Measurements from ENCODE around the gene UTP14C. TPM values are rescaled to one million over a fixed set of nuclear protein-coding genes. Genes with fewer than 3 reads are reported as not detected.

The UTP14C gene
- total RNA-seq, 1 donor from 2014 or later: 19.6 TPM

DNA sequence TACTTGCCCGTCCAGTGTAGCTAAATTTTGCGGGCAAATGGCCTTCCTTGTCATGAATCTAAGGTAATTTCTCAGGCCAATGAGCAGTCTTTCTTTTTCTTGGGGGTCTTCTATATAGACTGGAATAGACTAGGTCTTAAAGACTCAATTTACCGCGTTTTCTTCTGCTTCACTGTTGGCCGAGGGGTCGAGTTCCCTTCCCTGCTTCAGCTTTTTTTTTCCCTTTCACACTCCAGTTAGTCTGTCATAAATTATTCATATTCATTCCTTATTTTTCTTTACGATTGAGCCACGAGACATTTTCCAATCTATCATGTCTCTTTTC lies 12.0 kb upstream of the UTP14C start:
- TF ChIP-seq, protein P1, sequence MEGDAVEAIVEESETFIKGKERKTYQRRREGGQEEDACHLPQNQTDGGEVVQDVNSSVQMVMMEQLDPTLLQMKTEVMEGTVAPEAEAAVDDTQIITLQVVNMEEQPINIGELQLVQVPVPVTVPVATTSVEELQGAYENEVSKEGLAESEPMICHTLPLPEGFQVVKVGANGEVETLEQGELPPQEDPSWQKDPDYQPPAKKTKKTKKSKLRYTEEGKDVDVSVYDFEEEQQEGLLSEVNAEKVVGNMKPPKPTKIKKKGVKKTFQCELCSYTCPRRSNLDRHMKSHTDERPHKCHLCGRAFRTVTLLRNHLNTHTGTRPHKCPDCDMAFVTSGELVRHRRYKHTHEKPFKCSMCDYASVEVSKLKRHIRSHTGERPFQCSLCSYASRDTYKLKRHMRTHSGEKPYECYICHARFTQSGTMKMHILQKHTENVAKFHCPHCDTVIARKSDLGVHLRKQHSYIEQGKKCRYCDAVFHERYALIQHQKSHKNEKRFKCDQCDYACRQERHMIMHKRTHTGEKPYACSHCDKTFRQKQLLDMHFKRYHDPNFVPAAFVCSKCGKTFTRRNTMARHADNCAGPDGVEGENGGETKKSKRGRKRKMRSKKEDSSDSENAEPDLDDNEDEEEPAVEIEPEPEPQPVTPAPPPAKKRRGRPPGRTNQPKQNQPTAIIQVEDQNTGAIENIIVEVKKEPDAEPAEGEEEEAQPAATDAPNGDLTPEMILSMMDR (IDR thresholded peaks at IDR 0.05; ENCODE audit: insufficient read depth, low read length, poor library complexity, severe bottlenecking): no peak

DNA sequence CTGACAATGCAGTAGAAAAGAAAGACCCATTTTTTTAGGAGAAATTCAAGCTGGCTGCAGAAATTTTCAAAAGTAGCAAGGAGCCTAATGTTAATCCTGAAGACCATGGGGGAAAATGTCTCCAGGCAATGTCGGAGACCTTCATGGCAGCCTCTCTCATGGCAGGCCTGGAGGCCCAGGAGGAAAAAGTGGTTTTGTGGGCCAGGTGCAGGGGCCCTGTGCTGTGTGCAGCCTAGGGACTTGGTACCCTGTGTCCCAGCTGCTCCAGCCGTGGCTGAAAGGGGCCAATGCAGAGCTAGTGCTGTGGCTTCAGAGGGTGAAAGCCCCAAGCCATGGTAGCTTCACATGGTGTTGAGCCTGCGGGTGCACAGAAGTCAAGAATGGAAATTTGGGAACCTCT lies 8.2 kb upstream of the UTP14C start:
- H3K4me3 ChIP-seq (ENCODE audit: low read depth, low read length): no peak overlapping the region
- no peak for DNase-seq (ENCODE audit: low read depth)
- no peaks in the 10 kb centered on the region for H3K27me3 ChIP-seq (ENCODE audit: control insufficient read depth, insufficient read depth, low read length)
- H3K36me3 ChIP-seq (ENCODE audit: control insufficient read depth, insufficient read depth, low read length): no peaks in the 10 kb centered on the region
- TF ChIP-seq, protein P1 (IDR thresholded peaks at IDR 0.05; ENCODE audit: insufficient read depth, low read length, poor library complexity, severe bottlenecking): no peak

More for the DNA sequence above, 12.0 kb upstream of the UTP14C start:
- Histone ChIP-seq H3K27me3 (ENCODE audit: control insufficient read depth, insufficient read depth, low read length) (no peaks in the 10 kb centered on the region), H3K4me3 (ENCODE audit: low read depth, low read length) (peak overlapping the region; percentile 73), H3K36me3 (ENCODE audit: control insufficient read depth, insufficient read depth, low read length) (no peaks in the 10 kb centered on the region)
- no peak for DNase-seq (ENCODE audit: low read depth)

DNA sequence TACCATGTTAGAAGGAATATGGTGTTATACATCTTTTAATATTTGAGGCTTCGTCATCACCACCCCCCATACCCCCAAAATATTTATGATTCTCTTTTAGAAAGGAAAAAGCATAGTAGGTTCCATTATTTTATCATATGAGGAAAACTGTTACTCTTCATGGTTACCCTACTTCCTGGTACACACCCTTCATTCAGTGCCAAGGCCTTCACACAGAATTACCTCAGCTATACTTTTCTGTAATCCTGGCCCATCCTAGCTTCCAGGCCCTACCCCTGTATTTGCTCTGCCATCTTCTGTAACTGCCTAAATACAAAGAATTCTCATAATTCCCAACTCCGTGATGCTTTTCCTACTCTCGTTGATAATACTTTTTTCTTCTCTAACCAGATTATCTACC lies 4.3 kb upstream of the UTP14C start:
- Histone ChIP-seq H3K4me3 (ENCODE audit: low read depth, low read length) (no peak overlapping the region), H3K36me3 (ENCODE audit: control insufficient read depth, insufficient read depth, low read length) (no peaks in the 10 kb centered on the region), H3K27me3 (ENCODE audit: control insufficient read depth, insufficient read depth, low read length) (no peaks in the 10 kb centered on the region)
- TF ChIP-seq, protein P1 (IDR thresholded peaks at IDR 0.05; ENCODE audit: insufficient read depth, low read length, poor library complexity, severe bottlenecking): no peak
- DNase-seq (ENCODE audit: low read depth): no peak

DNA sequence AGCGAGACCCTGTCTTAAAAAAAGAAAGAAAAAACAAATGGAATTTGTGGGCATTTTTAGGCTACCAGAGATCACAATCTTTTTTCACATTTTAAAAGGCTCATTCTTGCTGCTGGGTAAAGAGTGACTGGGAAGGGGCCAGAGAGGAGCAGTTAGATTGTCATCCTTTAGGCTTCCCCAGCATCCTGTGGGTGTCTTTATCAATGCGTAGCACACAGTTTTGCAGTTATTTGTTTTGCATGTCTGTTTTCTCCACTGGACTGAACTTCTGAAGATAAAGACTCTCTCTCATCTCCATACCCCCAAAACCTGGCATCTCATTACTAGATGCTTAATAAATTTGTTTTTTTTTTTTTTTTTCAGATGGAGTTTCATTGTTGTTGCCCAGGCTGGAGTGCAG lies 2.1 kb upstream of the UTP14C start:
- H3K36me3 ChIP-seq (ENCODE audit: control insufficient read depth, insufficient read depth, low read length): no peaks in the 10 kb centered on the region
- no peaks in the 10 kb centered on the region for H3K27me3 ChIP-seq (ENCODE audit: control insufficient read depth, insufficient read depth, low read length)
- TF ChIP-seq, protein P1 (IDR thresholded peaks at IDR 0.05; ENCODE audit: insufficient read depth, low read length, poor library complexity, severe bottlenecking): no peak

DNA sequence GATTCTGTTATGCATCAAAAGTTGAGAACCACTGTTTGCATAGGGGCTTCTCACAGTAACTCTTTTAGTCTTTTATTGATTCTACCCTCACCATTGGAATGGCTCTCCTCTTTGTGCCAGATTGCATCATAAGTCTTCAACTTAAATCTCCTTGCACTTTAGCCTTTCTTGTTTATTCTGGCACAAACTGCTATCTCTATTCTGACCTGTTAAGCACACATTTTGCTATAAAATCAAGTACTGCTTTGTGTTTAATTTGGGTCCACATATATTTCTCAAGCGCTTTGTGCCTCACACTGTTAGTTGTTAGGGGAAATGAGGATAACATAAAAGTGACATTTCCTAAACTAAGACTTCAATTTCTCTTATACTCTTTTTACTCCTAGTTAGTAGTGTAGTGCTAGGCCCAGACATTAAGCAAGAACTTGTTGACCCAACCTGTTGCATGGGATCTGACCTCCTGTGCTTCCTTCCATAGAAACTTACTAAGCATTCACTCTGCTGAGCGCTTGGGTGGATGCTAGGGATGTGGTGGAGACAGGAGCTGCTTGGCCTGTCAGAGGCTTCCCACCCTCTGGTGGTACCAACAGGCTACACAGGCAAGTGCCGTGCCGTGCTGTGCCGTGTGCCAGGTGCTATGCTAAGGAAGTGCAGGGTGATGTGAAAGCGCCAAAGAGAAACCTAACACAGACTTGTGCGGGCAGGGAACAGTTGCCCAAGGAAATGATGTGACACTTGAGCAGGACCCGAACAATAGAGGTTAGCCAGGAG lies 1.2 kb downstream of the UTP14C start:
- TF ChIP-seq, protein P1 (IDR thresholded peaks at IDR 0.05; ENCODE audit: insufficient read depth, low read length, poor library complexity, severe bottlenecking): no peak
- no peak for DNase-seq (ENCODE audit: low read depth)
- H3K36me3 ChIP-seq (ENCODE audit: control insufficient read depth, insufficient read depth, low read length): no peaks in the 10 kb centered on the region
- no peak overlapping the region for H3K4me3 ChIP-seq (ENCODE audit: low read depth, low read length)
- H3K27me3 ChIP-seq (ENCODE audit: control insufficient read depth, insufficient read depth, low read length): no peaks in the 10 kb centered on the region

More for the DNA sequence above, 2.1 kb upstream of the UTP14C start:
- DNase-seq (ENCODE audit: low read depth): no peak
- H3K4me3 ChIP-seq (ENCODE audit: low read depth, low read length): no peak overlapping the region

DNA sequence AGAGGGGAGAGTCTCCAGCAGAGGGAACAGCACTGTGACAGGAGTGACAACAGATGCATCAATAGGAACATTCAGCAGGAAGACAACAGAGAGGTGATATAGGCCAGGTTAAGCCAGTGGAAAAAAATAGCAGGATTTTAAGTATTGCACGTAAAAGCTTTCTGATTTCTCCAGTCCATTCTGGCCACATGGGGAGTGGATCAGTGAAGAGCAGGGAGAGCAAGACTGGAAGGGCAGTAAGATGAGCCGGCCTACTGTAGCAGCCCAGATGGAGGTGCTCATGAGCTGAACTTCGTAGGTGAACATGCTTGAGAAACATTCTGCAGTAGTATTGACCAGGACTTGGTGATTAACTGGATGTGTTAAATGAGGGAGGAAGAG lies 1.7 kb downstream of the UTP14C start:
- no peaks in the 10 kb centered on the region for H3K36me3 ChIP-seq (ENCODE audit: control insufficient read depth, insufficient read depth, low read length)
- no peak for DNase-seq (ENCODE audit: low read depth)
- no peak overlapping the region for H3K4me3 ChIP-seq (ENCODE audit: low read depth, low read length)
- no peaks in the 10 kb centered on the region for H3K27me3 ChIP-seq (ENCODE audit: control insufficient read depth, insufficient read depth, low read length)
- TF ChIP-seq, protein P1 (IDR thresholded peaks at IDR 0.05; ENCODE audit: insufficient read depth, low read length, poor library complexity, severe bottlenecking): no peak

Data from kidney epithelial cell (primary cell).